RKO (cell line): ENCODE measurements around the gene ZNF14.
"Not testable (repeated sequence)": the region's sequence is repeated elsewhere in the genome, so short reads cannot be mapped to it uniquely, and the experiment has no call there.

ENCODE experiments used
- DNase-seq: peaks from one replicate; pipeline ENCODE4 v3.0.0-alpha.2; 2016; ENCODE audit warnings: low spot score

ZNF14 gene

DNA sequence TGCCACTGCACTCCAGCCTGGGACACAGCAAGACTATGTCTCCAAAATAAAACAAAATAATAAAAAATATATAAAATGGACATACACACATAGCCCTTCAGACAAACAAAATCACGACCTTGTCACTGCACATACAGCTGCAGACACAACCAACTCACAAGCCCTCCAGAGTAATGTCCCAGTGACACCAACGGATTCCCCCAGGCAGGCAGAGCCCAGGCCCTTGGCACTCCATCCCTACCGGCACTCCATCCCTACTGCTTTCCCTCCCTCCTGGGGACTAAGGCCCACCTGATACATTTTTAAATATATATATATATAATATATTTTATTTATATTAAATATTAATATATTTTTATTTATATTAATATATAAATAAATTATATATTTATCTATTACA is 45.8 kb downstream of the ZNF14 start:
- no peak for DNase-seq

DNA sequence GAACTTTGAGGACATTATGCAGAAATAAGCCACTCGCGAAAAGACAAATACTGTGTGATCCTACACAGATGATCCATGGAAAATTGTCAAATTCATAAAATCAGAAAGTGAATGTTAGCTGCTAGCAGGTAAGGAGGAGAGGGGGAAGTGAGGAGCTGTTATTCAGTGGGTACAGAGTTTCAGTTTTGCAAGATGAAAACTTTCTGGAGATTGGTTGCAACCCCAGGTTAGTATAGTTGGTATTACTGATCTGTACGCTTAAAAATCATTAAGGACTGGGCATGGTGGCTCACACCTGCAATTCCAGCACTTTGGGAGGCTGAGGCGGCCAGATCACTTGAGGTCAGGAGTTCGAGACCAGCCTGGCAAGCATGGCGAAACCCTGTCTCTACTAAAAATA is 46.3 kb downstream of the ZNF14 start:
- no peak for DNase-seq

DNA sequence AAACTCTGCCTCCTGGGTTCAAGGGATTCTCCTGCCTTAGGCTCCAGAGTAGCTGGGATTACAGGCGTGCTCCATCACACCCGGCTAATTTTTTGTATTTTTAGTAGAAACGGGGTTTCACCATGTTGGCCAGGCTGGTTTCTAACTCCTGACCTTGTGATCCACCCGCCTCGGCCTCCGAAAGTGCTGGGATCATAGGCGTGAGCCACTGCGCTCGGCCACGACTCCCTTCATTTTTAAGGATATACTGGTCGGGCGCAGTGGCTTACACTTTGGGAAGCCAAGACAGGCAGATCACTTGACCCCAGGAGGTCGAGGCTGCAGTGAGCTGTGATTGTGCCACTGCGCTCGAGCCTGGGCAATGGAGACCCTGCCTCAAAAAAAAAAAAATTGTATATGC is 46.8 kb downstream of the ZNF14 start:
- DNase-seq: not testable (repeated sequence)

DNA sequence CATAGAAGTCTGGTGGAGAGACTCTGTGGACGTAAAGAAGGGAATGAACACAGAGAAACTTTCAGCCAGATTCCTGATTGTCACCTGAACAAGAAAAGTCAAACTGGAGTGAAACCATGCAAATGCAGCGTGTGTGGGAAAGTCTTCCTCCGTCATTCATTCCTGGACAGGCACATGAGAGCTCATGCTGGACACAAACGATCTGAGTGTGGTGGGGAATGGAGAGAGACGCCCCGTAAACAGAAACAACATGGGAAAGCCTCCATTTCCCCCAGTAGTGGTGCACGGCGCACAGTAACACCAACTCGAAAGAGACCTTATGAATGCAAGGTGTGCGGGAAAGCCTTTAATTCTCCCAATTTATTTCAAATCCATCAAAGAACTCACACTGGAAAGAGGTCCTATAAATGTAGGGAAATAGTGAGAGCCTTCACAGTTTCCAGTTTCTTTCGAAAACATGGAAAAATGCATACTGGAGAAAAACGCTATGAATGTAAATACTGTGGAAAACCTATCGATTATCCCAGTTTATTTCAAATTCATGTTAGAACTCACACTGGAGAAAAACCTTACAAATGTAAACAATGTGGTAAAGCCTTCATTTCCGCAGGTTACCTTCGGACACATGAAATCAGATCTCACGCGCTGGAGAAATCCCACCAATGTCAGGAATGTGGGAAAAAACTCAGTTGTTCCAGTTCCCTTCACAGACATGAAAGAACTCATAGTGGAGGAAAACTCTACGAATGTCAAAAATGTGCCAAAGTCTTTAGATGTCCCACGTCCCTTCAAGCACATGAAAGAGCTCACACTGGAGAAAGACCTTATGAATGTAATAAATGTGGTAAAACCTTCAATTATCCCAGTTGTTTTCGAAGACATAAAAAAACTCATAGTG is 53.5 kb downstream of the ZNF14 start:
- DNase-seq: no peak

DNA sequence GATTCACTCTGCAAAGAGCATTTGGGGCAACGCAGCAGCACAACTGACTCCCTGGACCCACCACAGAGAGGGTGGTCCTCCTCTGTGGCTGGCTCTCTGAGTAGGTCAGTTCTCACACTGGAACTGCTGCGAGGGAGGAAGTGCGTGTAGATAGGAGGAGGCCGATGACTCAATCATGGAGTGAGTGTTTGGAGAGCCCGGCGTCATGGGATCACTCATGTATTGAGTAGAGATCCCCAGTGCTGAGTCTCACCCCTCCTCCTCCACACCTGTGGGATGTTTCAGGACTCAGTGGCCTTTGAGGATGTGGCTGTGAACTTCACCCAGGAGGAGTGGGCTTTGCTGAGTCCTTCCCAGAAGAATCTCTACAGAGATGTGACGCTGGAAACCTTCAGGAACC is 55.3 kb downstream of the ZNF14 start:
- peak; percentile 23 for DNase-seq

DNA sequence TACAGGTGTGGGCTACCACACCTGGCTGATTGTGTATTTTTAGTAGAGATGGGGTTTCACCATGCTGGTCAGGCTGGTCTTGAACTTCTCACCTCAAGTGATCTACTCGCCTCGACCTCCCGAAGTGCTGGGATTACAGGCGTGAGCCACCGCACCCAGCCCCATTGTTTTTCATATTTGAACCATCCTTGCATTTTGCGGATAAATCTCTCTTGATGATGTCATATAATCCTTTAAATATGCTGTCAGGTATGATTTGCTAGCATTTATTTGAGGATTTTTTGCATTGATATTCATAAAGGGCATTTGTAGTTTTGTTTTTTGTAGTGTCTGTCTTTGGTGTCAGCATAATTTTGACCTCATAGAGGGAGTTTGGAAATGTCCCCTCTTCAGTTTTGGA is 58.6 kb downstream of the ZNF14 start:
- no peak for DNase-seq

DNA sequence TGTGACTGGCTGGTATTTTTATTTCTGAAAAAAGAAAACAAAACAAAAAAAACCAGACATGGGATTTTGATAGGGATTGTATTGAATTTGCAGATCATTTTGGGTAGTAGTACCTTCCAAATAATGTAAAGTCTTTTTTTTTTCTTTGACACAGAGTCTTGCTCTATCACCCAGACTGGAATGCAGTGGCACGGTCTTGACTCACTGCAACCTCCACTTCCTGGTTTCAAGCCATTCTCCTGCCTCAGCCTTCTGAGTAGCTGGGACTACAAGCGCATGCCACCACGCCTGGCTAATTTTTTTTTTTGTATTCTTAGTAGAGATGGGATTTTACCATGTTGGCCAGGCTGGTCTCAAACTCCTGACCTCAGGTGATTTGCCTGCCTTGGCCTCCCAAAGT is 60.1 kb downstream of the ZNF14 start:
- DNase-seq: peak; percentile 54

DNA sequence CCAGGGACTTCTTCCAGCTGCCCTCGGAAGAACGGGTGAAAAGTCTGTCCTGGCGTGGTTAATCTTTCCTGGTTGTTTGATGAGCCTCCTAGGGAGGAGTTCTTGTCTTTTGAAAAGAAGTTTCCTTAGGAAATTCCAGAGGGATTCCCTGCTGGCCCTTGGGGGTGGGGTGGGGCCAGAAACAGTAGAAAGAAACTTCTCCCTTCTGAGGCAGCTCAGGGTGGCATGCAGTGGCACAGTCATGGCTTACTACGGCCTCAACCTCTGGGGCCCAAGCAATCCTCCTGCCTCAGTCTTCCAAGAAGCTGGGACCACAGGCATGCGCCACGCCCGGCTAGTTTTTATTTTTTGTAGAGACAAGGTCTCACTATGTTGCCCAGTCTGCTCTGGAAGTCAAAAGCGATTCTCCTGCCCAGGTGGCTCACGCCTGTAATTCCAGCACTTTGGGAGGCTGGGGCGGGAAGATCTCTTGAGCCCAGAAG is 62.8 kb downstream of the ZNF14 start:
- DNase-seq: no peak

DNA sequence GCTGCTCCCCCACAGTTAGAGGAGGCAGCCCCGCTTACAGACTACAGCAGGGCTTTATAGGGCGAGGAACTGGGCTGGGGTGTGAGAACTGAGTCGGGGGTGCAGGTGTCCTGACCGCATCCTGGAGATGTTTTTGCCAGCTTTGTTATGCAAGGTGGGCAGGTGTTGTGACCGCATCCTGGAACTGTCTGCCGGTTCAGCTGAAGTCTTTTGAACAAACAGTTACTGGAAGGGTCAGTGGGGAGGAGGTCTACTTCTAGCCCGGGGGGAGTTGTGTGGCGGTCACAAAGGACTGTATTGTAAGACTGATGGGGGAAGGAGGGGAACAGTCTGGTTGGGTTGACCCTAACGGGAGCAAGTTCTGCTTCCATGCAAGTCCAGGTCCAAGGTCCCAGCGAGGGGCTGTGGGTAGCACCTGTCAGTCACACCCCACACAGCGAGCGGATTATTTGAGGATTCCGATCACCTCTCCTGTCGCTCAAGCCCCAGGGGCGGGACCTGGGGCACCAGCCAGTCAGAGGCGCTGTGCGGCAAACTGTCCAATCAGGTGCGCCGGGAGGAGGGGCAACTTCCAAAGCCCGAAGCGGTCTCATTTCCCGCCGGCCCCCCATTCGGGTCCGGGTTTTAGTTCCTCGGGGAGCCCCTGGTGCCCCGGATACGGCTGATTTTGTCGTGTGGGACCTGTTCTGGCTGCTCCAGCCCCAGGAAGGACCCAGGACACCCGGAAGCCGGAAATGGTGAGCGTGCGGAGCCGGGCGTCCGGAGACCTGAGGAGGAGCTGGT is 64.5 kb downstream of the ZNF14 start, which contains the start of gene ZNF101:
Gene ZNF101, plus strand, starts transcription at position 610 of the 783 bp plus-strand sequence. Its CDS starts 125 bp downstream, at position 735.
- DNase-seq: peak; percentile 97

DNA sequence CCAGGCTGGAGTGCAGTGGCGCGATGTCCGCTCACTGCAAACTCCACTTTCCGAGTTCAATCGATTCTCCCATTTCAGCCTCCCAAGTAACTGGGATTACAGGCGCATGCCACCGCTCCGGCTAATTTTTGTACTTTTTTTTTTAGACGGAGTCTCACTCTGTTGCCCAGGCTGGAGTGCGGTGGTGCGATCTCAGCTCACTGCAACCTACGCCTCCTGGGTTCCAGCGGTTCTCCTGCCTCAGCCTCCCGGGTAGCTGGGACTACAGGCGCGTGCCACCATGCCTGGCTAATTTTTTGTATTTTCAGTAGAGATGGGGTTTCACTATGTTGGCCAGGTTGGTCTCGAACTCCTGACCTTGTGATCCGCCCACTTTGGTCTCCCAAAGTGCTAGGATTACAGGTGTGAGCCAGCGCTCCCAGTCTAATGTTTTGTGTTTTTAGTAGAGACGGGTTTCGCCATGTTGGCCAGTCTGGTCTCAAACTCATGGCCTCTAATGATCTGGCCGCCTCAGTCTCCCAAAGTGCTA is 67.4 kb downstream of the ZNF14 start:
- not testable (repeated sequence) for DNase-seq

DNA sequence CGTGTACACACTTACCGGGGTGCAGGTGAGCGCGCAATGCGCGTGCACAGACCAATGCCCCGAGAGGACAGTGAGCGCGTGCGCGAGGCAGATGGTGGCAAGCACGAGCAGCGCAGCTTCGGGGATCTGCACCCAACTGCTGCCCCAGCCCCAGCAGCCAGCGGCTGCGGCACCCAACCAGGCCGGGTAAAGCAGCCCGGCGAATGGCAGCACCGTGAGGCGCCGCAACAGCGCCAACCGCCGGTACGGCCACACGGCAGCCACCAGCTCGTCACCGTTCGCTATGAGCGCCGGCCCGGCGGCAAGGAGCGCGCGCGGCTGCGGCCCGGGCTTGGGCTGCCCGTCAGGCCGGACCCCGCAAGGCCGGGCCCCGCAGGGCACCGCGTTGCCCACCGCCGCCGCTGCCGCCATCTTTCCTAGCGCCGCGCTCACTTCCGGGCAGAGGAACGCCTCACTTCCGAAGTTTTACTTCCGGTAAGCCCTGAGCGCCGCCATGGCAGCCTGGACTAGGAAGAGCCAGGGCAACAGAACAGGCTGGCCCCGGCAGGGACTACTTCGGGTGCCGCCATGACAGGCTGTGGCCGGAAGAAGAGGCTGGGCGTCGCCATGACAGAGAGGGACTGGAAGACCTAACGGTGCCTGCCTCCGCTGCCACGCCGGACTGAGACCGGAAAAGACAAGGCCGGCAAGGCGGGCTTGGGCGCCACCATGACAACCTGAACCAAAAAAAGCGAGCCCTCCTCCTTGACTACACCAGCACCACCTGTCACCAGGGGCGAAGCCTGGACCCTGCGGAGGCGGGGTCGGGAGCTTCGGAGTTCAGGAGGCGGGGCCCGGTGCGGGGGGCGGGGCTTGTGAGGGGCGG is 69.4 kb downstream of the ZNF14 start, which contains the start of gene ATP13A1:
Gene ATP13A1, minus strand, starts transcription at position 421 of the 865 bp plus-strand sequence. Its CDS starts 10 bp downstream, at position 411.
- peak; percentile 95 for DNase-seq

DNA sequence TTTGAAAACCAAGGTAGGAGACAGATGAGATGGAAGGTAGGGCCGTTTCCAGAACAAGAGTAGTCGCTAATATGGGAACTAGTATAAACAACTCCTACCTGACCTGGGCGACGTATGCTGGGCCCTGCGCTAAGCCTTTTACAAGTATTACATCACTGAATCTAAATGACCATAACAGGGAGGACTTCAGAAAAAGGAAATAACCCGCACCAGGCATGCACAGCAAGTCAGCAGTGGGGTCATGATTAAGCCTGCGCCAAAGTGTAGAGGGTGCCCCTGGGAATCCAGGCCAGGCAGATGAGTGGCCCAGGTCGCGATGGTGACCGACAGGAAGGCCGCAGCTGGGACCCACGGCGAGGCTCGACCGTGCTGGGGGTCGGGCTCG is 70.0 kb downstream of the ZNF14 start:
- DNase-seq: peak; percentile 77

DNA sequence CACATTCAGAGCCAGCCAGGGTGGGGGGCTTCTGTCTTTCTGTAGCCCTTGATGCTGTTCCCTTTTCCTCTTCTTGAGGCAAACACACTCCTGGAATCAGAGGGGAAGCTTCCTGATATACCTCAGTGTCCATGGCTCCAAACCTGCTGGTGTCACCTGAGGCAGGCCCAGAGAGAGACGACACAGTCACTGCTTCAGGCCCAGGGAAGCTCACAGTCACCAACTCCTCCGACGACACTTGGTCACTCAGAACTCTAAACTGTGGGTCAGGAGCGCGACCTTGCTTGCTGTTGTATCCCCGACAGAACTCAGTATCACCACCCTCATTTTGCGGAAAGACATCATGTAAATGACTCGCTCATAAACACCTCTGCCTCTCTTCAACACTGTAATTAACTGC is 70.6 kb downstream of the ZNF14 start:
- DNase-seq: peak; percentile 36

DNA sequence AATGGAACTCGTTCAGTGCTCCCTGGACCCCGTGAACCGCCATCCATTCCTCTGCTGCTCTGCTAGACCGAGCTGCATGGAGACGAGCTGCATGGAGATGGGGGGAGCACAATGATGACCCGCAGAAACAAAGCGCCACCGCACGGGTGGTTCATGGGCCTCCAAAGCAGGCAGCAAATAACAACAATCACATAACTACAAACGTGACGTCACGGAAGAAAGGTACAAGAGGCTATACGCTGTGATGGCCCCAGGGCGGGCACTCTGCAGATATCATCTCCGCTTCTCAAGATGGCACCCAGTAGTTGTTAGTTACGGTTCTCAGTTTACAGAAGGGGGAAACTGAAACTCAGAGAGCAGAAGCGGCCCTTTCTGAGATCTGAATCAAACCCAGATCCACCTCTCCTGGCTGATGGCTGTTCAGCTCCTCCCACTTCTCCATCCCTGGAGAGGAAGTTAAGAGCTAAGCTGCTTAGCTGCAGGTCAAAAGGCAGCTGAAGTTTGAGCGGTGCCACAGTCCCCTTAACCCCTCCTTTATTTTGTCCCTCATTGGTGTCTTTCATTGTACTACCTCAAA is 71.1 kb downstream of the ZNF14 start:
- DNase-seq: no peak

DNA sequence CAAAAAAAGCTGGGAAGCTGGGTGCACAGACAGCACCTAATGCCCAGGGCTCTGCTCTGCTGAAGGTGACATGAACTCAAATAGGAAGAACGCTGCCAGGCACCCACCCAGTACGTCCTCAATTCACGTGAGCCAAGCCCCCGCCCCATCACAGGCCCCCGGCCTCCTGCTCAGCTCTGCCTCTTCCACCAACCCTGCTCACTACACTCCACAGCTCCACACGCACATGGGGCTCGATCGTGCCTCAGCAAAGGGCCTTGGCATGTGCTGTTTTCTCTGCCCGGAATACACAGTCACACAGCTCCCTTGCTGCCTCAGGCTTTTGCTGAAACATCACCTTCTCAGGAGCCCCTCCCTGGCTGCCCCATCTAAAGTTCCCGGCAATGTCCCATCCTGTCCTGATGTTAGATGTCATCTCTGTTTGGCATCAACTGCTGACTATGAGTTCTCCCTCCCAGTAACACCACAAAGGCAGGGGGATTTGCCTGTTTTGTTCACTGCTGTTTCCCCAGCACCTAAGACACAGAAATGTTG is 71.7 kb downstream of the ZNF14 start:
- no peak for DNase-seq
